MM.1S (cell line): ENCODE measurements around the gene KCNA5.

Experiments used
- DNase-seq: peaks from one replicate; pipeline ENCODE4 v3.0.0-alpha.2; 2015
- H2AFZ ChIP-seq: fragments of 300-600 bp; sonication (generic); 2 replicates; pipeline ENCODE4 v1.6.0; 2016; ENCODE audit warnings: antibody characterized with exemption, low read length
- H3F3A ChIP-seq: fragments of 300-600 bp; sonication (generic); 2 replicates; pipeline ENCODE4 v1.6.1; 2016; ENCODE audit warnings: mild to moderate bottlenecking, antibody characterized with exemption, low read length, moderate library complexity, mixed read lengths; ENCODE audit not compliant: insufficient read depth
- H3K27ac ChIP-seq: fragments of 300-600 bp; sonication (generic); 2 replicates; pipeline ENCODE4 v1.5.1; 2016; ENCODE audit warnings: mild to moderate bottlenecking, low read length
- H3K27me3 ChIP-seq: fragments of 300-600 bp; sonication (generic); replicated peaks from 2 replicates; pipeline ENCODE4 v1.6.0; 2016; ENCODE audit warnings: low read length; ENCODE audit not compliant: insufficient read depth
- H3K36me3 ChIP-seq: fragments of 300-600 bp; sonication (generic); replicated peaks from 2 replicates; pipeline ENCODE4 v1.6.1; 2016; ENCODE audit warnings: mild to moderate bottlenecking, low read length, mixed read lengths; ENCODE audit not compliant: insufficient read depth
- H3K4me1 ChIP-seq: fragments of 300-600 bp; sonication (generic); 2 replicates; pipeline ENCODE4 v1.6.1; 2016; ENCODE audit warnings: low read length, mixed read lengths
- H3K4me2 ChIP-seq: fragments of 300-600 bp; sonication (generic); 2 replicates; pipeline ENCODE4 v1.6.0; 2016; ENCODE audit warnings: low read depth, low read length
- H3K4me3 ChIP-seq: fragments of 300-600 bp; sonication (generic); 2 replicates; pipeline ENCODE4 v1.5.1; 2016; ENCODE audit warnings: low read length, mixed read lengths
- H3K79me2 ChIP-seq: fragments of 300-600 bp; sonication (generic); 2 replicates; pipeline ENCODE4 v1.6.1; 2016; ENCODE audit warnings: mixed run types, low read length, mixed read lengths
- H3K9ac ChIP-seq: fragments of 300-600 bp; sonication (generic); 2 replicates; pipeline ENCODE4 v1.6.1; 2016; ENCODE audit warnings: low read length, mixed read lengths
- H3K9me2 ChIP-seq: fragments of 300-600 bp; sonication (generic); replicated peaks from 2 replicates; pipeline ENCODE4 v1.6.1; 2016; ENCODE audit warnings: mild to moderate bottlenecking, low read length, mixed read lengths; ENCODE audit not compliant: insufficient read depth
- H3K9me3 ChIP-seq: fragments of 300-600 bp; sonication (generic); replicated peaks from 2 replicates; pipeline ENCODE4 v1.6.1; 2016; ENCODE audit warnings: mild to moderate bottlenecking, low read length, mixed read lengths; ENCODE audit not compliant: insufficient read depth
- H4K20me1 ChIP-seq: fragments of 300-600 bp; sonication (generic); 2 replicates; pipeline ENCODE4 v1.6.1; 2016; ENCODE audit warnings: mild to moderate bottlenecking, low read length, moderate library complexity, mixed read lengths; ENCODE audit not compliant: insufficient read depth
- CTCF ChIP-seq: fragments of 300-600 bp; sonication (generic); IDR thresholded peaks from 2 replicates; pipeline ENCODE4 v1.5.1; 2016; ENCODE audit warnings: antibody characterized with exemption, low read length, mixed read lengths
- EZH2 ChIP-seq: fragments of 300-600 bp; sonication (generic); optimal IDR thresholded peaks from 2 replicates; pipeline ENCODE3; 2017; ENCODE audit warnings: low read depth, mild to moderate bottlenecking, antibody characterized with exemption, low read length, mixed read lengths
- EZH2phosphoT487 ChIP-seq: fragments of 300-600 bp; sonication (generic); IDR thresholded peaks from 2 replicates; pipeline ENCODE4 v1.6.1; 2018; ENCODE audit warnings: antibody characterized with exemption, low read length

KCNA5 gene

GRCh38 chr12:5040368-5040767 is 3.3 kb upstream of the KCNA5 start:
- H3K4me1 ChIP-seq, result peaks cover 13% of the 10 kb centered on the region
- H3F3A ChIP-seq, result no peaks in the 10 kb centered on the region
- H3K4me2 ChIP-seq, result 0 out of 2 replicates have a peak overlapping the region, but pooled peaks have one; percentile 13
- no peak overlapping the region for H3K4me3 ChIP-seq
- H3K27me3 ChIP-seq, result no peaks in the 10 kb centered on the region
- H3K27ac ChIP-seq, result no peak overlapping the region
- H3K9me2 ChIP-seq, result no peaks in the 10 kb centered on the region
- TF ChIP-seq EZH2phosphoT487 (no peak), EZH2 (no peak), CTCF (no peak)
- no peaks in the 10 kb centered on the region for H3K36me3 ChIP-seq
- H2AFZ ChIP-seq, result no peak overlapping the region
- no peaks in the 10 kb centered on the region for H4K20me1 ChIP-seq
- no peaks in the 10 kb centered on the region for H3K9me3 ChIP-seq
- H3K9ac ChIP-seq, result no peak overlapping the region
- DNase-seq, result no peak
- H3K79me2 ChIP-seq, result no peaks in the 10 kb centered on the region

- Histone ChIP-seq H3K36me3 (no peaks in the 10 kb centered on the region), H3K9ac (no peak overlapping the region), H4K20me1 (no peaks in the 10 kb centered on the region), H3K4me3 (no peak overlapping the region), H3K9me2 (no peaks in the 10 kb centered on the region), H3F3A (no peaks in the 10 kb centered on the region), H3K27me3 (0 out of 2 replicates have a peak, but pooled peaks cover 5% of the 10 kb centered on the region), H3K4me1 (peaks cover 13% of the 10 kb centered on the region), H3K27ac (no peak overlapping the region), H3K9me3 (no peaks in the 10 kb centered on the region), H3K79me2 (no peaks in the 10 kb centered on the region), H2AFZ (no peak overlapping the region), H3K4me2 (no peak overlapping the region)
- no peak for DNase-seq
- TF ChIP-seq EZH2phosphoT487, result no peak
- no peak for TF ChIP-seq EZH2
- no peak for TF ChIP-seq CTCF
Observed at GRCh38 chr12:5044420-5045295, 979 bp downstream of the KCNA5 start.

GRCh38 chr12:5047094-5047493 is 3.4 kb downstream of the KCNA5 start:
- Histone ChIP-seq H3K27me3 (0 out of 2 replicates have a peak, but pooled peaks cover 5% of the 10 kb centered on the region), H3K79me2 (no peaks in the 10 kb centered on the region), H3K4me3 (no peak overlapping the region), H4K20me1 (no peaks in the 10 kb centered on the region), H3K9ac (no peak overlapping the region), H3F3A (no peaks in the 10 kb centered on the region), H2AFZ (no peak overlapping the region), H3K36me3 (no peaks in the 10 kb centered on the region), H3K4me1 (peaks cover 13% of the 10 kb centered on the region), H3K9me3 (no peaks in the 10 kb centered on the region), H3K9me2 (no peaks in the 10 kb centered on the region), H3K4me2 (no peak overlapping the region), H3K27ac (no peak overlapping the region)
- no peak for TF ChIP-seq EZH2phosphoT487
- no peak for TF ChIP-seq CTCF
- TF ChIP-seq EZH2, result no peak
- no peak for DNase-seq
